IPS-NIHi7 (cell line): Measurements from ENCODE around the gene KCNQ2.

ENCODE experiments used
- DNase-seq: peaks from one replicate; pipeline ENCODE4 v3.0.0; 2012; ENCODE audit warnings: mixed read lengths; ENCODE audit errors: extremely low spot score

Gene KCNQ2

GRCh38 chr20:63471002-63471716 lies 1.3 kb downstream of the KCNQ2 start:
- no peak for DNase-seq

GRCh38 chr20:63470410-63470809 lies 2.0 kb downstream of the KCNQ2 start:
- DNase-seq, result no peak

GRCh38 chr20:63469713-63470101 lies 2.7 kb downstream of the KCNQ2 start:
- no peak for DNase-seq

GRCh38 chr20:63469019-63469712 lies 3.3 kb downstream of the KCNQ2 start:
- no peak for DNase-seq

GRCh38 chr20:63468421-63468820 lies 4.0 kb downstream of the KCNQ2 start:
- no peak for DNase-seq

GRCh38 chr20:63467294-63468083 lies 5.0 kb downstream of the KCNQ2 start:
- no peak for DNase-seq

- DNase-seq, result no peak
These were observed 5.6 kb downstream of the KCNQ2 start for GRCh38 chr20:63466861-63467260.

GRCh38 chr20:63466250-63466825 lies 6.1 kb downstream of the KCNQ2 start:
- DNase-seq, result no peak

GRCh38 chr20:63465380-63466249 lies 6.8 kb downstream of the KCNQ2 start:
- DNase-seq, result no peak

GRCh38 chr20:63464289-63464635 lies 8.2 kb downstream of the KCNQ2 start:
- DNase-seq, result no peak

- DNase-seq, result no peak
These were observed 8.8 kb downstream of the KCNQ2 start for GRCh38 chr20:63463400-63464288.

GRCh38 chr20:63462244-63462643 lies 10.2 kb downstream of the KCNQ2 start:
- no peak for DNase-seq

GRCh38 chr20:63461104-63461763 lies 11.2 kb downstream of the KCNQ2 start:
- DNase-seq, result peak; percentile 87

- DNase-seq, result no peak
These were observed 13.4 kb downstream of the KCNQ2 start for GRCh38 chr20:63459070-63459380.

GRCh38 chr20:63458170-63459069 lies 14.0 kb downstream of the KCNQ2 start:
- DNase-seq, result no peak

GRCh38 chr20:63457737-63458136 lies 14.7 kb downstream of the KCNQ2 start:
- no peak for DNase-seq

GRCh38 chr20:63456429-63457284 lies 15.8 kb downstream of the KCNQ2 start:
- DNase-seq, result no peak

- DNase-seq, result no peak
These were observed 16.9 kb downstream of the KCNQ2 start for GRCh38 chr20:63455568-63455859.
